ENCODE results near the gene OOSP4B.

GRCh38 chr11:60040109-60040508 lies 23.1 kb downstream of the OOSP4B start, which contains the start of gene OOSP2:
- TF ChIP-seq CTCF (IDR thresholded peaks at IDR 0.05) (no peak), POLR2A (IDR thresholded peaks at IDR 0.05) (no peak), POLR2AphosphoS5 (IDR thresholded peaks at IDR 0.05) (no peak), EP300 (IDR thresholded peaks at IDR 0.05) (no peak)
